ENCODE results near the gene SLFN14.
"Not testable (repeated sequence)": the region's sequence is repeated elsewhere in the genome, so short reads cannot be mapped to it uniquely, and the experiment has no call there.

Gene SLFN14

GRCh38 chr17:35531160-35531559, 29.5 kb downstream of the SLFN14 start:
- H3K27ac ChIP-seq, result no peak overlapping the region
- no peak overlapping the region for H2AFZ ChIP-seq
- H3K27me3 ChIP-seq (ENCODE audit: control insufficient read depth, insufficient read depth, low read length), result no peaks in the 10 kb centered on the region
- H3K4me2 ChIP-seq (ENCODE audit: low read length), result no peak overlapping the region
- no peaks in the 10 kb centered on the region for H3K79me2 ChIP-seq
- no peaks in the 10 kb centered on the region for H3K4me1 ChIP-seq
- H3K9me3 ChIP-seq (ENCODE audit: control insufficient read depth, low read length), result no peaks in the 10 kb centered on the region
- TF ChIP-seq, protein P1, sequence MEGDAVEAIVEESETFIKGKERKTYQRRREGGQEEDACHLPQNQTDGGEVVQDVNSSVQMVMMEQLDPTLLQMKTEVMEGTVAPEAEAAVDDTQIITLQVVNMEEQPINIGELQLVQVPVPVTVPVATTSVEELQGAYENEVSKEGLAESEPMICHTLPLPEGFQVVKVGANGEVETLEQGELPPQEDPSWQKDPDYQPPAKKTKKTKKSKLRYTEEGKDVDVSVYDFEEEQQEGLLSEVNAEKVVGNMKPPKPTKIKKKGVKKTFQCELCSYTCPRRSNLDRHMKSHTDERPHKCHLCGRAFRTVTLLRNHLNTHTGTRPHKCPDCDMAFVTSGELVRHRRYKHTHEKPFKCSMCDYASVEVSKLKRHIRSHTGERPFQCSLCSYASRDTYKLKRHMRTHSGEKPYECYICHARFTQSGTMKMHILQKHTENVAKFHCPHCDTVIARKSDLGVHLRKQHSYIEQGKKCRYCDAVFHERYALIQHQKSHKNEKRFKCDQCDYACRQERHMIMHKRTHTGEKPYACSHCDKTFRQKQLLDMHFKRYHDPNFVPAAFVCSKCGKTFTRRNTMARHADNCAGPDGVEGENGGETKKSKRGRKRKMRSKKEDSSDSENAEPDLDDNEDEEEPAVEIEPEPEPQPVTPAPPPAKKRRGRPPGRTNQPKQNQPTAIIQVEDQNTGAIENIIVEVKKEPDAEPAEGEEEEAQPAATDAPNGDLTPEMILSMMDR (IDR thresholded peaks at IDR 0.05), result no peak
- no peak overlapping the region for H3K9ac ChIP-seq
- no peaks in the 10 kb centered on the region for H3K36me3 ChIP-seq (ENCODE audit: control insufficient read depth, insufficient read depth, low read length)
- no peak overlapping the region for H3K4me3 ChIP-seq (ENCODE audit: low read depth, low read length)

GRCh38 chr17:35529866-35530265, 30.8 kb downstream of the SLFN14 start:
- H3K4me1 ChIP-seq, result no peaks in the 10 kb centered on the region
- H3K4me2 ChIP-seq (ENCODE audit: low read length), result no peak overlapping the region
- no peak overlapping the region for H2AFZ ChIP-seq
- H3K9ac ChIP-seq, result no peak overlapping the region
- no peaks in the 10 kb centered on the region for H3K36me3 ChIP-seq (ENCODE audit: control insufficient read depth, insufficient read depth, low read length)
- TF ChIP-seq, protein P1 (IDR thresholded peaks at IDR 0.05), result no peak
- H3K9me3 ChIP-seq (ENCODE audit: control insufficient read depth, low read length), result no peaks in the 10 kb centered on the region
- no peak overlapping the region for H3K27ac ChIP-seq
- H3K27me3 ChIP-seq (ENCODE audit: control insufficient read depth, insufficient read depth, low read length), result no peaks in the 10 kb centered on the region
- H3K79me2 ChIP-seq, result no peaks in the 10 kb centered on the region
- H3K4me3 ChIP-seq (ENCODE audit: low read depth, low read length), result no peak overlapping the region

GRCh38 chr17:35529326-35529725, 31.3 kb downstream of the SLFN14 start:
- not testable (repeated sequence) for H3K4me2 ChIP-seq (ENCODE audit: low read length); H2AFZ ChIP-seq; H3K4me3 ChIP-seq (ENCODE audit: low read depth, low read length); H3K27me3 ChIP-seq (ENCODE audit: control insufficient read depth, insufficient read depth, low read length); H3K27ac ChIP-seq; H3K79me2 ChIP-seq; H3K9ac ChIP-seq; H3K4me1 ChIP-seq; H3K9me3 ChIP-seq (ENCODE audit: control insufficient read depth, low read length); H3K36me3 ChIP-seq (ENCODE audit: control insufficient read depth, insufficient read depth, low read length)

GRCh38 chr17:35523296-35523695, 37.3 kb downstream of the SLFN14 start:
- Histone ChIP-seq H3K4me1 (no peaks in the 10 kb centered on the region), H2AFZ (no peak overlapping the region), H3K27me3 (ENCODE audit: control insufficient read depth, insufficient read depth, low read length) (no peaks in the 10 kb centered on the region), H3K4me2 (ENCODE audit: low read length) (no peak overlapping the region), H3K27ac (no peak overlapping the region), H3K9ac (no peak overlapping the region), H3K79me2 (no peaks in the 10 kb centered on the region), H3K36me3 (ENCODE audit: control insufficient read depth, insufficient read depth, low read length) (no peaks in the 10 kb centered on the region), H3K9me3 (ENCODE audit: control insufficient read depth, low read length) (no peaks in the 10 kb centered on the region), H3K4me3 (ENCODE audit: low read depth, low read length) (no peak overlapping the region)
- TF ChIP-seq, protein P1 (IDR thresholded peaks at IDR 0.05), result no peak

- not testable (repeated sequence) for H3K9ac ChIP-seq; H3K79me2 ChIP-seq; H3K9me3 ChIP-seq (ENCODE audit: control insufficient read depth, low read length); H3K4me2 ChIP-seq (ENCODE audit: low read length); H3K4me1 ChIP-seq; H3K36me3 ChIP-seq (ENCODE audit: control insufficient read depth, insufficient read depth, low read length); H3K27ac ChIP-seq; H3K27me3 ChIP-seq (ENCODE audit: control insufficient read depth, insufficient read depth, low read length); H2AFZ ChIP-seq; H3K4me3 ChIP-seq (ENCODE audit: low read depth, low read length)
Observed at GRCh38 chr17:35521654-35522256, 38.9 kb downstream of the SLFN14 start.

DNA sequence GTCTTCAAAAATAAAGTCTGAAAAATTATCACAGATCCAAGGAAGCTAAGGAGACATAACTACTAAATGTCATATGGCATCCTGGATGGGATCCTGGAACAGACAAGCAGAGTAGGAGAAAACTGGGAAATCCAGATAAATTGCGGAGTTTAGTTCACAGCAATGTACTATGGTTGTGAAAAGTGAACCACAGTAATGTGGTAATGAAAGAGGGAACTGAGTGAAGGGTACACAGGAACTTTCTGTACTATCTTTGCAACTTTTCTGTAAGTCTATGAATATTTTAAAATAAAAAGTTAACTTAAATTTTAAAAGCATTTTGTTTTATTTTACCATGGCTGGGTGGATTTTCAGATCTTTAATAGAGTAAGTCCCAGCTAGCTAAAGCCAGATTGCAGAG, 39.5 kb downstream of the SLFN14 start:
- H2AFZ ChIP-seq, result no peak overlapping the region
- H3K9me3 ChIP-seq (ENCODE audit: control insufficient read depth, low read length), result no peaks in the 10 kb centered on the region
- no peak overlapping the region for H3K9ac ChIP-seq
- TF ChIP-seq, protein P1 (IDR thresholded peaks at IDR 0.05), result no peak
- no peak overlapping the region for H3K4me3 ChIP-seq (ENCODE audit: low read depth, low read length)
- H3K36me3 ChIP-seq (ENCODE audit: control insufficient read depth, insufficient read depth, low read length), result no peaks in the 10 kb centered on the region
- no peak overlapping the region for H3K27ac ChIP-seq
- no peaks in the 10 kb centered on the region for H3K79me2 ChIP-seq
- H3K27me3 ChIP-seq (ENCODE audit: control insufficient read depth, insufficient read depth, low read length), result no peaks in the 10 kb centered on the region
- no peaks in the 10 kb centered on the region for H3K4me1 ChIP-seq
- H3K4me2 ChIP-seq (ENCODE audit: low read length), result no peak overlapping the region
